Stimulated activated CD4-positive, alpha-beta T cell treated with anti-CD3 and anti-CD28 coated beads, Interleukin-2, amount 100 ng/mL, for 48 hours (primary cell): ENCODE data around the gene IPO7.

Experiments used
- DNase-seq, 2 donors: peaks; one replicate each; pipeline ENCODE4 v3.0.0-alpha.2; 2020

IPO7 gene

DNA sequence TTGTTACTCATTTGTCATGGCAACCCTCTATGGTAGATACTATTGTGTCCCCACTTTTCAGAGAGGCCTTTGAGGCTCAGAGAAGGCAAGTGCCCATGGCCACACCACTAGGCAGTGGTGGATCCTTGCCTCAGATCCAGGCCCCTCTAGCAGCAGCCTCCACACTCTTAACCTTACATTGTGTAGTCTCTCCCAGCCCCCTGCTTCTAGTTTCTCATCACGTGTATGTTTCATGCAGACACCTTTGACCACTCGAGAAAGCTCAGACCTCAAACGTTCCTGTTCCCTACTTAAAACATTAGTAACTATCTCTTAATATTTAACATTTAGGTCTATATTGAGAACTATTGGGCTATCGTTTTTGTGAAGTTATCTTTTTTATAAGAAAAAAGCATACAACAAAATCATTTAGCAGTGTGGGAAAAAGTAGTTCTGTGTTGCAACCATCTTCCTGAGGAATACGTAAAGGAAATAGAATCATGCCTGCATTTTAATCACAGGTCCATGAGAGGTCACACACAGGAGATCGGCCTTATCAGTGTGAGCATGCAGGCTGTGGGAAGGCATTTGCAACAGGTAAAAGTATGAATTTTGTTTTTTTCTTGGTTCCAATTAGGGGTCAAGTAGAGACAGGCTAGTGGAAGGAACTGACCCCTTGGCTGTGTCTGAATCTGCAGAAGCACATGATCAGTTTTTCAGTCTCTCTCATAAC, 111.5 kb downstream of the IPO7 start:
- no peak for DNase-seq
